Esophagus squamous epithelium (tissue), 4 donors: ENCODE measurements around the gene GTPBP8.

Experiments used
- POLR2A ChIP-seq, 4 donors: fragments of 450-650 bp; IDR thresholded peaks; one replicate each; pipeline ENCODE4 v1.6.1; 2017; ENCODE audit warnings: antibody characterized with exemption in 4 of 4, mild to moderate bottlenecking in 4 of 4, moderate library complexity in 3 of 4
- TF ChIP-seq, protein P1 (sequence below), 6 experiments: fragments of 450-650 bp in 4 of 6; fragments of 200-600 bp in 2 of 6; sonication (generic) in 2 of 6; IDR thresholded peaks; one replicate each; pipeline ENCODE4 v1.5.1; 2016 to 2019; ENCODE audit warnings: antibody characterized with exemption in 6 of 6, mild to moderate bottlenecking in 4 of 6, moderate library complexity in 4 of 6

DNA sequence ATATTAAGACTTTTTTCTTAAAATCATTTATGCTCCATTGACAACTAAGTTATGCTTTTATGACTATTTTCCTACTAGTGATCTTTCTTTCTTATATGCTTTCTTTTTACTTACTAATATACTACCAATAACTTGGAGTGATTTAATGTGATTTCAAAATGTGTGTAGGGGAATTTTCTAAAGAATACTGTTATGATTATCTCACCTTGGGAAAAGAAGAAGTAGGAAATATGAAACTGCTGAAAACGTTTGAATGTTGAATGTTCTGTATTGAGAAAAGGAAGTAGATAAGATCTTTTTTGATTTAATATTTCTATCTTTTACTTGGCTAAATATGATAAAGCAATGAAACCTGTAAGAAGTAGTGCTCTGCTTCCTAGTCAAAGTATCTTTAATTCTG is 8.1 kb upstream of the GTPBP8 start:
- TF ChIP-seq, protein P1, sequence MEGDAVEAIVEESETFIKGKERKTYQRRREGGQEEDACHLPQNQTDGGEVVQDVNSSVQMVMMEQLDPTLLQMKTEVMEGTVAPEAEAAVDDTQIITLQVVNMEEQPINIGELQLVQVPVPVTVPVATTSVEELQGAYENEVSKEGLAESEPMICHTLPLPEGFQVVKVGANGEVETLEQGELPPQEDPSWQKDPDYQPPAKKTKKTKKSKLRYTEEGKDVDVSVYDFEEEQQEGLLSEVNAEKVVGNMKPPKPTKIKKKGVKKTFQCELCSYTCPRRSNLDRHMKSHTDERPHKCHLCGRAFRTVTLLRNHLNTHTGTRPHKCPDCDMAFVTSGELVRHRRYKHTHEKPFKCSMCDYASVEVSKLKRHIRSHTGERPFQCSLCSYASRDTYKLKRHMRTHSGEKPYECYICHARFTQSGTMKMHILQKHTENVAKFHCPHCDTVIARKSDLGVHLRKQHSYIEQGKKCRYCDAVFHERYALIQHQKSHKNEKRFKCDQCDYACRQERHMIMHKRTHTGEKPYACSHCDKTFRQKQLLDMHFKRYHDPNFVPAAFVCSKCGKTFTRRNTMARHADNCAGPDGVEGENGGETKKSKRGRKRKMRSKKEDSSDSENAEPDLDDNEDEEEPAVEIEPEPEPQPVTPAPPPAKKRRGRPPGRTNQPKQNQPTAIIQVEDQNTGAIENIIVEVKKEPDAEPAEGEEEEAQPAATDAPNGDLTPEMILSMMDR (IDR thresholded peaks at IDR 0.05), result no peak
- no peak for TF ChIP-seq POLR2A (IDR thresholded peaks at IDR 0.05)
